Measurements from ENCODE around the gene CDC42BPA. TPM values are rescaled to one million over a fixed set of nuclear protein-coding genes. Genes with fewer than 3 reads are reported as not detected.

CDC42BPA gene
- total RNA-seq, 4 donors from 2014 or later, result 47.0 to 58.6 (median 54.8) TPM

DNA sequence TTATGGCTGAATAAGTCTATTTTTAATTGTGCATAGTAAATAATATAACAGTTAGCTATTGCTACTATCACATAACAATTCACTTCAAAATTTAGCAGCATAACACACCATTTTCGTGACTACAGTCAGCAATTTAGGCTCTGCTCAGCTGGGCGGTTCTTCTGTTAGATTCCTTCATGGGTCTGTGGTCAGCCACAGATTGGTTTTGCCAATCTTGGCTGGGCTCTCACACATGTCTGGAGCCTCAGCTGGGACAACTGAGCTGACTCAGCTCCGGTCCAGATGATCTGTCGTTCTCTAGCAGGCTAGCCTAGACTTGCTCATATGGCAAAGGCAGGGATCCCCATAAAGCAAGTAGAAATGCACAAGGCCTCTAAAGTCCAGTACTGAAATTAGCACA is 15.1 kb upstream of the CDC42BPA start:
- WGBS, 2 donors, result 95 to 96% methylated on average over 4 of the region's 4 CpGs
- no peak overlapping the region for H3K4me3 ChIP-seq
- TF ChIP-seq EP300 (IDR thresholded peaks at IDR 0.05), result no peak
- TF ChIP-seq CTCF (IDR thresholded peaks at IDR 0.05), result no peak
- no peak for TF ChIP-seq POLR2A (IDR thresholded peaks at IDR 0.05)
- H3K27me3 ChIP-seq, result no peaks in the 10 kb centered on the region
- no peaks in the 10 kb centered on the region for H3K4me1 ChIP-seq
- no peaks in the 10 kb centered on the region for H3K36me3 ChIP-seq
- DNase-seq (ENCODE audit: low spot score in 2 of 2), result no peak
- H3K9me3 ChIP-seq, result peaks cover 0 to 10% (median 0%) of the 10 kb centered on the region in 4 donors
- no peak overlapping the region for H3K27ac ChIP-seq

GRCh38 chr1:227330279-227331076 is 12.2 kb upstream of the CDC42BPA start:
- Histone ChIP-seq H3K4me3 (no peak overlapping the region), H3K27me3 (no peaks in the 10 kb centered on the region), H3K9me3 (peaks cover 0 to 10% (median 0%) of the 10 kb centered on the region in 4 donors), H3K27ac (no peak overlapping the region), H3K36me3 (no peaks in the 10 kb centered on the region), H3K4me1 (no peaks in the 10 kb centered on the region)
- no peak for DNase-seq (ENCODE audit: low spot score in 2 of 2)
- WGBS, 2 donors, result 56 to 58% methylated on average over 8 of the region's 8 CpGs
- TF ChIP-seq CTCF (IDR thresholded peaks at IDR 0.05) (no peak), POLR2A (IDR thresholded peaks at IDR 0.05) (no peak), EP300 (IDR thresholded peaks at IDR 0.05) (no peak)

DNA sequence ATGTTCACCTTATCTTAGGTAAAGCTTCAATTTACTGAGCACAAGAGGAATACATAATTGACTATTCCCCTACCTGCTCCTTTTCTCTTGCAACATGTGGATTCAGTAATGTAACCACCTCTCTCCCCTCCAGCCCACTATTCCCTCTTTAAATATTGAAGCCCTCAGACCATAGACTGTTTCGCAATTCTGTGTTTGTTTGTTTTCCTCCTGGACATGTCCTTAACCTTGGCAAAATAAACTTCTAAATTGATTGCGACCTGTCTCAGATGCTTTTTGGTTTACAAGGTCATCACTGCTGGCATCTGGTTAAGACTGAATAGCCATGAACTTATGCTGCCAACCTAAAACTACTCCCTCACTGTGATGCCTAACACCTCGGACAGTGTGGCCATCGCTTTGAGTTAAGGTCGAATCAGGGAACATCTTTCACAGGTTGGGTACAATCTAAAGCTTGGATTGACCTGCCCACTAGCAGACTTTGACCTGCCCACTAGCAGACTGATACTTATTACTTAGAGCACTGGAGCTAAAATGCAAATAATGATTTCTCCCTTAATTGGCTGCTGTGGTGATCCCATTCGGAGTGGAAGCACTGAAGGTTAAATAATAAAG is 10.2 kb upstream of the CDC42BPA start:
- no peak for DNase-seq (ENCODE audit: low spot score in 2 of 2)
- no peak overlapping the region for H3K27ac ChIP-seq
- no peaks in the 10 kb centered on the region for H3K27me3 ChIP-seq
- H3K4me3 ChIP-seq, result no peak overlapping the region
- TF ChIP-seq EP300 (IDR thresholded peaks at IDR 0.05) (no peak), POLR2A (IDR thresholded peaks at IDR 0.05) (no peak), CTCF (IDR thresholded peaks at IDR 0.05) (no peak)
- H3K36me3 ChIP-seq, result no peaks in the 10 kb centered on the region
- WGBS, 2 donors, result 82 to 84% methylated on average over 6 of the region's 6 CpGs
- peaks cover 0 to 7% (median 0%) of the 10 kb centered on the region in 4 donors for H3K9me3 ChIP-seq
- H3K4me1 ChIP-seq, result no peaks in the 10 kb centered on the region

DNA sequence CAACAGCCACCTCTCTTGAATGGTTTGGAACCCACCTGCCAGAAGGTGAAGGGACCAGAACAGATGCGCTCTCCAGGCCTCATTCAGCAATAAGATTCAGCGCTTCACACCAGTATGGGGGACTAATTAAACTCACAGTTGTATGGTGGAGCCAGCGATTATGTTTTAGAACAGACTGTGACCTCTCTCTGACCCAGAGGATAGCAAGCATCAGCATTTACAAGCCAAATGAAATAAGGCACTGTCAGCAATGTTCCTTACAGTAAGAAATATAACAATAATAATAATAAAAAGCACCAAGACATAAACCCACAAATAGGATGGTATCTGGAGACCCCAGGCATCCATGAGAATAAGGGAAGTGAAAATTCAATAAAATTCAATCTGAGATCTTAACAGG is 6.9 kb upstream of the CDC42BPA start:
- 74% methylated on average over 3 of the region's 3 CpGs for WGBS, 2 donors
- Histone ChIP-seq H3K4me3 (no peak overlapping the region), H3K27ac (no peak overlapping the region), H3K27me3 (no peaks in the 10 kb centered on the region), H3K36me3 (no peaks in the 10 kb centered on the region), H3K4me1 (no peaks in the 10 kb centered on the region), H3K9me3 (no peaks in the 10 kb centered on the region)
- no peak for DNase-seq (ENCODE audit: low spot score in 2 of 2)
- TF ChIP-seq POLR2A (IDR thresholded peaks at IDR 0.05) (no peak), CTCF (IDR thresholded peaks at IDR 0.05) (no peak), EP300 (IDR thresholded peaks at IDR 0.05) (no peak)

DNA sequence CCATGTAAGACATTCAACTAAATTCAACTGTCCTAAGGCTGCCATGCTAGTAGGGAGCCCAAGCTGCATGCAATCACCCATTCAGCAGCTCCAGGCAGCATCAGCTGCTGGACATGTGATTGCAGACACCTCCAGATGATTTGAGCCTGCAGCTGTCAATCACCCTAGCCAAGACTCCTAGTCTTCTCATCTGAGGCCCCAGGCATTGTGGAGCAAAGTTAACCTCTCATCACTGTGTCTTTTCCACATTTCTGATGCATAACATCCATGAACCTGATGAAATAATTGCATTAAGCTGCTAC is 5.6 kb upstream of the CDC42BPA start:
- Histone ChIP-seq H3K9me3 (no peaks in the 10 kb centered on the region), H3K27me3 (no peaks in the 10 kb centered on the region), H3K27ac (no peak overlapping the region), H3K4me1 (peaks cover 0 to 3% (median 0%) of the 10 kb centered on the region in 4 donors), H3K4me3 (no peak overlapping the region), H3K36me3 (no peaks in the 10 kb centered on the region)
- DNase-seq (ENCODE audit: low spot score in 2 of 2), result no peak
- TF ChIP-seq EP300 (IDR thresholded peaks at IDR 0.05) (no peak), CTCF (IDR thresholded peaks at IDR 0.05) (no peak), POLR2A (IDR thresholded peaks at IDR 0.05) (no peak)
